GM18517 (cell line): Measurements from ENCODE around the gene BSX.

ENCODE experiments used
- ATAC-seq: cut with Tn5 transposase; IDR thresholded peaks from one replicate; pipeline ENCODE4 v1.9.1; 2021; ENCODE audit warnings: mild to moderate bottlenecking, moderate library complexity; ENCODE audit not compliant: unreplicated experiment

The BSX gene

GRCh38 chr11:122981388-122982264, at the start of gene BSX:
Gene BSX (minus strand): TSS chr11:122981834. CDS start chr11:122981671, 163 bp downstream.
- ATAC-seq = no peak

GRCh38 chr11:123030517-123030916, 48.9 kb upstream of the BSX start:
- no peak for ATAC-seq

- ATAC-seq = peak; percentile 46
Measured at GRCh38 chr11:123020968-123021367, 39.3 kb upstream of the BSX start.

GRCh38 chr11:123018702-123019101, 37.1 kb upstream of the BSX start:
- no peak for ATAC-seq

- no peak for ATAC-seq
Measured at GRCh38 chr11:123011510-123011909, 29.9 kb upstream of the BSX start.

GRCh38 chr11:123006860-123007542, 25.4 kb upstream of the BSX start:
- no peak for ATAC-seq

- no peak for ATAC-seq
Measured at GRCh38 chr11:123000721-123001120, 19.1 kb upstream of the BSX start.

- ATAC-seq = no peak
Measured at GRCh38 chr11:122998727-122999366, 17.2 kb upstream of the BSX start.

- no peak for ATAC-seq
Measured at GRCh38 chr11:122995526-122995925, 13.9 kb upstream of the BSX start.

- no peak for ATAC-seq
Measured at GRCh38 chr11:122984186-122985011, 2.8 kb upstream of the BSX start.

- ATAC-seq = no peak
Measured at GRCh38 chr11:122983438-122984185, 2.0 kb upstream of the BSX start.

GRCh38 chr11:122979815-122980595, 1.6 kb downstream of the BSX start:
- no peak for ATAC-seq

- ATAC-seq = no peak
Measured at GRCh38 chr11:122979103-122979814, 2.4 kb downstream of the BSX start.

- ATAC-seq = no peak
Measured at GRCh38 chr11:122978299-122978620, 3.4 kb downstream of the BSX start.

GRCh38 chr11:122977470-122978298, 4.0 kb downstream of the BSX start:
- ATAC-seq = no peak

- ATAC-seq = no peak
Measured at GRCh38 chr11:122976734-122977469, 4.7 kb downstream of the BSX start.

GRCh38 chr11:122976061-122976733, 5.4 kb downstream of the BSX start:
- ATAC-seq = no peak
